Choroid plexus epithelial cell (primary cell): ENCODE data around the gene USP6NL.
A peak's percentile ranks its signal among the peaks of the same experiment; 100 is the strongest.

Experiments
- DNase-seq: peaks from one replicate; pipeline ENCODE4 v3.0.0-alpha.2; 2010; ENCODE audit warnings: low read depth
- H3K4me3 ChIP-seq: 2 replicates; pipeline ENCODE4 v1.5.1; 2011; ENCODE audit warnings: low read depth, mild to moderate bottlenecking, control low read depth, low read length, moderate library complexity
- CTCF ChIP-seq: conservative IDR thresholded peaks from 2 replicates; pipeline ENCODE4 v1.5.1; 2011; ENCODE audit warnings: low read depth, mild to moderate bottlenecking, control low read depth, inconsistent platforms, low read length, moderate library complexity

Gene USP6NL

GRCh38 chr10:11522821-11523245, 88.6 kb downstream of the USP6NL start:
- H3K4me3 ChIP-seq = no peak overlapping the region
- DNase-seq = peak; percentile 32
- TF ChIP-seq CTCF = no peak

GRCh38 chr10:11521860-11522259, 89.6 kb downstream of the USP6NL start:
- no peak for TF ChIP-seq CTCF
- H3K4me3 ChIP-seq = no peak overlapping the region
- DNase-seq = peak; percentile 54

GRCh38 chr10:11520892-11521291, 90.6 kb downstream of the USP6NL start:
- no peak for DNase-seq
- H3K4me3 ChIP-seq = no peak overlapping the region
- no peak for TF ChIP-seq CTCF

GRCh38 chr10:11517150-11517549, 94.3 kb downstream of the USP6NL start:
- no peak for DNase-seq
- TF ChIP-seq CTCF = no peak
- H3K4me3 ChIP-seq = no peak overlapping the region

DNA sequence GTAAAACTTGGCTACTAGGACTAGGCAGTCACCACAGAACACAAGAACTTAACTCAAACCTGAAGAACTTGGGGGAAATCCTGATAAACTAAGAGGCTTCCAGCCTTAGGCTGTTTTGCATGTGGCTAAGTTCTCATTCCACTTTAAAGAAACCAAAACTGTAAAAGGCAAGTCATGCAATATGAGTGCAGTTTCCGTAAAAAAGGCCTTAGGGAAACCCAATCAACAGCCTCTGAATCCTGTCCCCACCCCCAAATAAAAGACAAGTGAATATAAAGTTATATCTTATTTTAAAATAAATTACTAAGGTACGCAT, 95.1 kb downstream of the USP6NL start:
- DNase-seq = no peak
- H3K4me3 ChIP-seq = no peak overlapping the region
- TF ChIP-seq CTCF = no peak

- no peak overlapping the region for H3K4me3 ChIP-seq
- peak; percentile 92 for TF ChIP-seq CTCF
- peak; percentile 86 for DNase-seq
Measured at GRCh38 chr10:11515596-11516430, 95.6 kb downstream of the USP6NL start.

DNA sequence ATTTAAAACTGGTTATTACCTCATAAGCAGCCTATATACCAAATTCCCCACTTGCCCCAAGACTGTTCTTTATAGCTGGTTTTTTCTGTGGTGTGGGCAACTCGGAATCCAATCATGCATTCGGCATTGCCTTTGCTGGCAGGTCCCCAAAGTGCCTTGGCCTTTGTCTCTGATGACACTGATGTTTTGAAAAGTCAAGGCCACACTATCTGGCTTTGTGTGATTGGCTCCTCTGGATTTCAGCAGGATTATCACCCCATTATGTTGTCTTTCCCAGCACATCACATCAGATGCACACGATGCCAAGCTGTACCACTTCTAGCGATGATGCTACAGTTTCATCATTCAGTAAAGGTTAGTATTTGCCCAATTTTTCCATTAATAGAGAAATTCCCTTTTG, 97.7 kb downstream of the USP6NL start:
- no peak for DNase-seq
- no peak overlapping the region for H3K4me3 ChIP-seq
- TF ChIP-seq CTCF = no peak
